CD4-positive, alpha-beta T cell treated with Interleukin-17A for 1 hour (primary cell): ENCODE measurements around the gene DGKI.

Experiments
- DNase-seq: peaks from one replicate; pipeline ENCODE4 v3.0.0-alpha.2; 2020

The DGKI gene

DNA sequence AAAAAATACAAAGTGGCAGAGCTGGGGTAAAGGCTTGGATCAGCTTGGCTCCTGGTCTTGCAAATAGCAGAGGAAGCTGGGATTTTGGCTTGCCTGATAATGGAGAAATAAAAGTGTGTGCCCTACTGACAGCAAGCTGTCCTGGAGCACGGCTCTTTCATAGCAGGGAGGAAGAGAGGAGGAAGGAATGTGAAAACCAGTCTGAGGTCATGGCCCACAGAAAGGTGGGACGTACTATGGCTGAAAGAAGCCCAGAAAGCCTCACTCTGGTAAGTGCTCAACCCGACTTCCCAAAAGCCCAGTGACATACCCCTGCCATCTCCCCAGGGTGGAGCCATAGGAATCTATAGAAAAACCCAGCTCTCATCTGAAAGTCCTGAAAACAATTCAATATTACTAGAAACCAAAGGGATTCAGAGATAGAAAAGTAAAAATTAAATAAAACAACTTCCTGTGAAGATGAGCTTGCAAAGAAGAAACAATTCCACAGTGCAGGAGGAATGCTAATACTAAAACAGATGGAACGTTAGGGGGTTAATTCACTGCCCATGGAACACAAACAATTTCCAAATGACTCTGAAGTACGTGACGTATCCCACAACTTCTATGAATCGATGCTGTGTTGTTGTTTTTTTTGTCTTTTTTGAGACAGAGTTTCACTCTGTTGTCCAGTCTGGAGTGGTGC, 256.6 kb downstream of the DGKI start:
- no peak for DNase-seq

DNA sequence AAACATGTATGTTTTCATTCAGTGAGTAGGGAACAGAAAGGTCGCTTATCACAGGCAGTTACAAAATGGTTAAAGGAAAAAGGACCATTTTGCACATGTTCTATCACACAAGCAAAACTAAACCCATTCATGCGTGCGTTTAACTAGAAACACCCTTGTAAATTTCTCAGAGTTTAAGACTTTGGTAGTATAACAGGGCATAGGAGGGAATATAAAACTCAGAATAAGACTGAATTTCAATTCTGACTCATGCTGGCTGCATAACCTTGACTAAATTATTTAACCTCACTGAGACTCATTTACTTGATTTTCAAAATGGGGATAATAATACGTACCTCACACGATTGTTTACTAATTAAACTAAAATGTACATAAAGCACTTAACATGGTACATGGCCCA, 259.4 kb downstream of the DGKI start:
- DNase-seq: no peak

DNA sequence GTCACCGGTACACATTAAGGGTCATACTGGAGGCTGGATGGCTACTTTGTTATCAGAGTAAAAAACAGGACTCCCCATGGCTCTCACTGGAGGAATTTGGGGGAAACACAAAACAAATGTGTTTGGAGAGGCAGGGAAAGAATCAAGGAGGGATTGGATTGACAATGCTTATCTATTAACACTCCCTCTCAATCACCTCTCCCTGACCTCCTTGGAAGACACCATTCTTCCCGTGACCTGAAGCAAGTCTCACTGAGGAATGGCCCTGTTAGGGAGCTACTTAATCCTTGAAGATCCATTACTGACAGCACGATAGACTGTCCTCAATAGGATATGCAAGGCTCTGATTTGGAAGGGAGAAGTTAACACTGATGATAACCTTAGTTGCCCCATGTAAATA, 261.2 kb downstream of the DGKI start:
- DNase-seq: no peak

DNA sequence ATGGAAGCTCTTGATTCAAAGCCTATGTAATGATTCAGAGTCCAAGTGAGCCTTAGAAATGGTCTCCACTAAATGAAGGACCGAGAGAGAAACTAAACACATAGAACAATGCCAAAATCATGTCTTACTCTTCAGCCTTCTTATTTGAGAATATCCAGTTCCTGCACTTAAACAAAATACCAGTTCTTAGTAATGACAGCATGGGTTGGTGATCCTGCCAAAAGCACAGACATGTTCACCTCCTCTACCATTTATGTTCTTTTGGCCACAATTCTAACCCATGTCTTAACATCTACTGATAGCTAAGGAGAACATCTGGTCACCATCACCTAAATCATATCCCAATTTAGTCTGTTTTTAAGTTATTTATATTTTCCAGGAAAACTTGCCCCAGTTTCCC, 263.6 kb downstream of the DGKI start:
- no peak for DNase-seq

DNA sequence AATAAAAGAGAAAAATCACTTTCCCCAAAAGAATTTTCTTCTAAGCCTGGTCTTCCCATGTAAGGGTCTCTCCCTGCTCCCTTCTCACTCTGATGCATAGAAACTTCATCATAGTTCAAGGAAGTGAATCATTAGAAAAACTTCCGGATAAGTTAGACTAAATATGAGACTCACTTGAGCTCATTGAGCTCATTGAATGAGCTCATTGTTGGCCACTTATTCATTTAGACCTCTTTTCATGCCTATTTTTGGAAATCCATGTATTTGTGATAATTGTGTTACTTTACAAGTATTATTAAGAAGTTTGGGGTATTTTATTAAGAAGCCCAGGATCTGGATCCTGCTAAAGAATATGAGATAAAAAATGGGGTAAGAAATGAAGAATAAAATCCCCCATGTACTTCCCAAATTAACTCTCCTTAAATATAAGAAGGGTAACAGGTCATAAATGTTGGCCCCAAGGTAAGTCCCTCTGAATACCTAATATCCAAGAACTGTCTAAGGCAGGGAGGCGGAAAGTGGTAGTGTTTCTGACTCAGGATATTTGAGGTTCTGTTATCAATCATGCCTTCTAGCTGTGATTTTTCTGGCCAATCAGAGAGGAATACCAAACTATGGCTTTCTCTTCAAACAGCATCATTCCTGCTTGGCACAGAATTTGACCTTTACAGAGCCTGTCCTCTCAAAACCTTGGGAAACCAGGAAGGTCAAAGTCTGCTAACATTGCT, 266.7 kb downstream of the DGKI start:
- DNase-seq: no peak

DNA sequence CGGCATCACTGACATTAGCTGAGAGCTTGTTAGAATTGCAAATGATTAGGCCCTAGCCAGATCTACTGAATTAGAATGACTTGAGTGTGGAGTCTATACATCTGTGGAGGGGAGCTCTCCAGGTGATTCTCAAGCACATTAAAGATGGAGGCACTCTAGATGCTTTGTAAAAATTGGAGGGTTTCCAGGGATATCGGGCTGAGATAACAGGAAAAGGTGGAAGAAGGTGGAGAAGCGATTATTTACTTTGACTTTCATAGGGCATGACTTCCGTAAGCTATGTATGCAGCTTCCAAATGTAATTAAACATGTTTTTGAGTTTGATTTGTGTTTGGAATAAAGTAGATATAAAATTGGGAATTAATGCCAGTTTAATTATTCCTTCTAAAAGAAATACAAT, 268.2 kb downstream of the DGKI start:
- DNase-seq: no peak

DNA sequence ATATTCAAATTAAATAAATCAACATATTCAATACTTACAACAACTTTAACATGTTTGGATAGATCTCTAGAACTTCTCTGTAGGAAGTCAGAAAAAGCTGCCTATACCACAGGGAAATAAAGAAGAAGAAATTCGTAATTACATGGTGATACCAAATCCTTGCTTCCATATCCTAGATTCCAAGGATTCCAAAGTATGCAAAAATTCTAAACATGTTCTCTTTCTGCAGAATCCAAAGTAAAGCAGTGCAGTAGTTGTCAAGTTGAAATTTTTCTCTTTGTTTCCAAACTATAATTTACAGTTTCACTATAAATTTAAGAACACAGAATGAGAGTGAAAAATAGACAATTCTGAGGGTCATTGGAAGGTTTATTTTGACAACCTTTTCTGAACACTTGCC, 269.6 kb downstream of the DGKI start:
- no peak for DNase-seq

DNA sequence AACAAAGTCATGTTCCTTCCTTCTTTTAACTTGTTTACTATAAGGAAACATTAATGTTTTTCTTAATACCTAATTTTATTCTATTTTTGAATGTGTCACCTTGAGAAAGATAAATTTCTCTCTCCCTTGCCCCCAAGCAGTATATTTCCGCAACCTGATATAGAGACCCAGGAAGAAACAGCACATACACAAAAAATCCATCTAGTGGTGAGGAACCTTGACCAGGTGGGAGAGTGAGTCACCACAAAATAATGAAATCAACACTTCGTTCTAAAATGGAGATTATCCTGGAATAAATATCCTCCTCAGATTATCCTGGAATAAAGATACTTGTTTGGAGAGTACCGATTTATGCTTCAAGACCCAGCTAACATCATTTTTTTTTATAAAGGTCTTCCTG, 270.3 kb downstream of the DGKI start:
- no peak for DNase-seq

DNA sequence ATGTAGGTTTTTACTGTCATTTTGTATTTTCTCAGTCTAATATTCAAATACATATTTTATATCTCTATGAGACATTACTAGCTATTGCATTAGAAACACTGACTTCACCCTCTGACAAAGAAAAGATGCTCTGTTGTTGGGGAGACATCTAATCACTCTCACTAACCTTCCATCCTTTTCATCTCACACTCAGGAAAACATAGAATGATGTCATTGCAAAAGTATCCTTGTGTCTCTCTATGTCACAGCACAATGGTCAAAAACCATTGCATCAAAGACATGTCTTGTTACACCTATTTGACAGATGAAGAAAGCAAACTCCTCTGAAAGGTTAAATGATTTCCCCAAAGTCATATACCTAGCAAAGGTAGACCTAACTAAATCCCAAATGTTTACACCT, 272.0 kb downstream of the DGKI start:
- no peak for DNase-seq

DNA sequence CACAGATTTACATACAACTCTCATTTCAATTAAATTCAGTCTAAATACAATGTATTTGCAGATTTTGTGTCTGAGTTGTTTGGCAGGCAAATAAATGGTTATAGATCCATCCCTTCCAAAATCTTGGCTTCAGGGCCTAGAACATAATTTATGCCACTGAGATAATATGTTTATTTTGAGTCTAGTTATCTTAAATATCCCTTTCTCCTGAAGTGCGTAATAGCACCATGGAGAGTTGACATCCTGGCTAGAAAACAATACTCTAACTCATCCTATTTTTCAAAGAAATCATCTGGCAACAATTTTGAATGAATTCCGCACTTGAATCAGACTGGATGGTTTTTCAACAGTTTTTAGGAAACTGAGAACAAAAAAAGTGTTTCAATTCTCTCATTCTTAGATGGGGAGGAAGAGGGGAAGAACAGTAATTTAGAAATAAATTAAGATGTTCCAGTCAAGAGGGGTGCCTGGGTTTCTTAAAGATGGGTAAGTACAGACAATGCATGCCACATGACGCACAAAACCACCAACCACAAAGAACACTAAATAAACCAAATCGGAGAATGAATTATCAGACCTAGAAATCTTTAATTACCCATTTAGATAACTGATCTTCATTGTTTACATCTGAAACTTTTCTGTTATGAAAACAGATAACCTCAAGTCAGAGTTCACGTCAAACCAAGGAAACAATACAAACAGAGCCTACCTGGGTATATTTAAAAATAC, 274.6 kb downstream of the DGKI start:
- DNase-seq: no peak

DNA sequence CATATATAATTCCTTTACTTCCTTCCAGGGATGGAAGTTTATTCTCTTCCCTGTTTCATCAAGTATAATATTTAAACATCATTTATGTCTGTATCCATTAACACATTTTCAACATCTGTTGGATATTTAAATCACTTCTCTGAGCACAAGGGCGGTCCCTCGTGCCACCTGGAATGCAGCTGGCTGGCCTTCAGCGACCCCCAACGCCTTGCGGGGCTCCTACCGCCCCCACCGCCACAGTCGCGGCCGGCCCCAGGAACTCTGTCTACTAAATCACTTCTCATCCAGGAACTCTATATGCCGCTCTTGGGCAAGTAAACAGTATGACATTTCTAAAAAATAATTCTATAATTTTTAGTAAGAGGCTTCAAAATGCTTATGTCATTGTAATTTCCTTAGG, 282.1 kb downstream of the DGKI start:
- DNase-seq: no peak

DNA sequence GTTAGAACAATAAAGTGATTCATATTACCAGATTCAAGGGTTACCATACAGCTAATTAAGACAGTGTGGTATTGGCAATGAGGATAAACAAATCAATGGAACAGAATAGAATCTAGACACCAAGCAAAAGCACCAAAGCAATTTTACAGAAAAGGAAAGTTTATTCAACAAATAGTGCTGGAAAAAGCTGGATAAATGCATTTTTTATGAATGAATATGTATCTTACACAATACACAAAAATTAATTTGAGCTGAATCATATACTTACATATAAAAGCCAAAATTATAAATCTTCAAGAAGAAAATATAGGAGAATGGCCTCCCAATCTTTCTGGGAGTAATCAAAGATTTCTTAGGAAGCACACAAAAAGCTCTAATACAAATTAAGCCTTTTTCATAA, 282.8 kb downstream of the DGKI start:
- DNase-seq: no peak

DNA sequence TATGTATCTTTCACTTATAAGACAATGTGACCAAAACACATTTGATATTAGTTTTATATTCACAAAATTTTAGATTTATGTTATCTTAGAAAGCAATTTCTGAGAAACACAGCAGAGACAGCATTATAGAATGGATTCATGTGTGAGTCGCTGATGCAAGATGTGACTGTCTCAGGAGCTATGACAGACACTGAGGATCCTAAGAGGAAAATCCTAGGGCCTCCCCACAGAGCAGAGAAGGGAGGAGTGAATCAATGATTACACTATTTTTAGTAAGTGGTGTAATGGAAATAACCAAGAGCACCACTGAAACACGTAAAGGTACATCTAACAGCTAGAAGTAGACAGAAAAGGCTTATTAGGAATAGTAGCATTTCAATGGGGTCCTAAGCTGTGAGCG, 299.3 kb downstream of the DGKI start:
- no peak for DNase-seq

DNA sequence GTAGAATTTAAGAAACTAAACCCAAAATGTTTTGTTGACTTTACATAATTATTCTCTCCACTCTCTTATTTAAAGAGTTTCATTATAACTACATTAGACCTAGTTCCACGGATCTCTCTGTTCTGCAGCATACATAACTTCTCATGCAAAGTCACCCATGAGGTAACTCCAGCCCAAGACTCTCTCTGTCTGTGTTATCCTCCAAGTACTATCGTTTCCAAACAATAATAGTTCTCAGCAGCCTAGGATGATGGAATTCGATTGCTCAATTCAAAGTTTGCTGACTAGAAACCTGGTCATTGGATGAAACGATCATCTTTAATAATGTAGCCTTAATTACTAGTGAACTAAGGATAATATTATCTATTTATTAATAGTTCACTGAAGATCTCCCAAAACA, 300.1 kb downstream of the DGKI start:
- no peak for DNase-seq

DNA sequence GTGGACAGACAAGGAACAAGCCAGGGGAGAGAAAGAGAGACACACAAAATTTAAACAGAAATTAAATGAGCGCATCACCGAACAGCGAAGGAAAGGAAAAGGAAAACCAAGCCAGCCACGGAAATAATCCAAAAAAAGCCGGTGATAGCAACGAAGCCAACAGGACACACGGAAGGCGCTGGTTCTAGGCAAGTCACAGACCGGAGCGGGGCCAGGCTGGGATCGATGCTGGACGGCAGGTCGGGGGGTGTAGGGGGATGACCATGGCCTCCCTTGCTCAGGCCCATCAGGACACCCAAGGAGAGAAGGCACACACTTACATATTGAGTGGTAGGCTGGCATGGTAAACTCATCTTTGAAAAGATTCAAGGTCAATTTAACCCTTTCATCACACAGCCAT, 300.8 kb downstream of the DGKI start:
- no peak for DNase-seq

DNA sequence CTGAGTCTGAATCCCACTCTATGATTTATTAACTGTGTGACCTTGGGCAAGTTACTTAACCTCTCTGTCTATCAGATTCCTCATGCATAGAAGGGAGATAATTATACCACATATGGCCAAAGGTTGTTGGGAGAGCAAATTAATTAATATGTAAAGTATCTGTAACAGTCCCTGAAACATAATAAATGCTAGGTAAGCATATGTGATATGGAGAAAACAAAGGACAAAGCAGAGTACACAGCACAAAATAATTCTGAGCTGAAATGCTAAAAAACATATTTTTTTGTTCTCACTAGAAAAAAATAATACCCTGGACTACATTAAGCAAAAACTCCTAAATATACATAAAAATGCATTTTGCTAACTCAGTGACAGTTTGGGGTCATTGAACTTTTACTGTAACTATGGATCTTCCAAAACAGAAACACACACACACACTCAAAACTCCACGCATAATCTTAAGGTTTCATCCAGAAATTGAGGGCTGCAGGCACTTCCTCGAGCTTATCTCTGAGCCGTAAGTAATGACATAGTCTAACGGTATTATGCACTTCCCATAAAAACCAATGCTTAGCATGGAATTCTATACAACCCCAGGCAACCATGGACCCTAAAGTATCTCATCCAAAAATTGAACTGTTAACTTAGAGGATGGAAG, 301.6 kb downstream of the DGKI start:
- no peak for DNase-seq

DNA sequence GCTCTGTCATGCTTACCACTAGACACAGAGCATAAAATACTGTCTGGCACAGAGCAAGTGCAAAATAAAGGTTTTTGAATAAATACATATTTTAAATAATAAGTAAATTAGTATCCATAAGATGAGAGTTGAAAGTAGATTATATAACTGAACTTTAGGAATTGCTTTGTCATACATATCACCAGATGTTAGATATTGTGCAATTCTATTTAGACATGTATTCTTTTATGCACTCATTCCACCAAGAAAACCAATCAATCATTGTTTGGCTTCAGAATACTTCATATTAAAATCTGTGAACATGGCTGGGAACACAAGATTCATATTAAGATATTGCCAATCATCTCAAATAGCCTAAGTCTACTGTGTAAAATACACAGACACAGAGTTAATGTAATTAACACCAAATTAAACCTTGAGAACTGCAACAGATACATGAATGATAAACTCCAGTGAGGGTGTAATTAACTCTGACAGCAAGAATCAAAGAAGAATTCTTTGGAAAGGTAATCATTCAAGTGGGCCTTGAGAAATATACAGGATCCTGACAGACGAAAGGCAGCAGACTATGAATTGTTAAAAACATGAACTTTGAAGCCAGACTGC, 302.2 kb downstream of the DGKI start:
- DNase-seq: no peak

DNA sequence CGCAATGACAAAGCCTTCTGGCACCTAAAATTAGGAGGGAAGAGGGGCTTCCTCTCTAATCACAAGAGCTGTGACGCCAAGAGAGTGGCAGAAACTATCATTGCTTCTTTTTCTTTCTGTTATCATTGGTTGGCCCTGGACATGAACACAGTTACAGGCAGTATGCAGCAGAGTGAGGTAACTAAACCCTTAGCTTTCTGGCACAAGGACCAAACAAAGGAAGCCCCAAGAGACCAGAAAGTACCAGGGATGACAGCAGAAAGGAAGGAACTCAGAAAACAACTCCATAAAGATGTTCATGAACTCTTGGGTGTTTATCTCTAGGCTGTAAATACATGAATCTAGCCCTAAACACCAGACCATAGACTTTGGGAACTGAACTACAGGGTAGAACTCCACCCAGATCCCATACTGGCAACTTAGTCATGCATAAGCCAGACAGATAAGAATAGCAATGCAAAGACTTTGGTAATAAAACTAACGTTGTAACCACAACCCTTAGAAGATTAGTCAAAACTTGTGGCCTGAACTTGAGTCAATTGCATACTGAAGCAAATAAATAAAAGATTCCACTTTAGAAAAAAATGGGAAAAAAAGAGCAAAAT, 307.6 kb downstream of the DGKI start:
- no peak for DNase-seq

DNA sequence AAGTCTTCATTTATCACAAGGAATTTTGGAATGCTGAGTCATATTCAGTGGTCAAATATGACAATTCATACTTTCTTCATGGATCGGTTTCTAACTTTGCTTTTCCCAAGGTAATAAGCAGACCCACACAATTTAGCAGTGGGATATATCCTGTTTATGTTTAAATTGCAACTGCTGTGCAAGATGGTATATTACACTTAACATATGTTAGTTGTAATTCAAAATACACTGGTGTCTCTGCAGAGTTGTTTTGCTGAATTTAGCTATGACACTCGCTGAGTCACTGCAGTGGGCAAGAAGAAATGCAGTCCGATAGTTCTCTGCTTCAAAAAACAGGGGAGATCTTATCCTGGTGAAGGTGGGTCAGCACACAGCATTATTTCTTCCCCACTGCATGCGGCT, 308.4 kb downstream of the DGKI start:
- no peak for DNase-seq

DNA sequence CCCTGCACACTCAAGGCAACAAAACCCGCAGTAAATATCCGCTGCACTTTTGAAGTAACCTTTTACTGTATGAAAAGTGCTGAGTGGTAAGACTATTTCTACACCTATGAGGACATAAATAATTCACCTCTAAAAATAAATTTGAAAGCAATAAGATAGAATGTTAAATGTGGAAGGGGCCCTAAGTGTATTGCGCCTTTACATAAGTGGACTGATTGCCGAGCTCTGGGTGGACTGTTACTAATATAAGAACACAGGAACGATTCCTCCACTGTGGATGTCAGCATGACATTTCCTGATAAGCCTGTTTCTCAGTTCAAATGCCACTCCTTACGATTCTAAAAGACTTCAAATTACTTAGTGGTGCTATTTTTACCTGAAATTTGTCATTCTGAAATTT, 311.2 kb downstream of the DGKI start:
- DNase-seq: no peak

DNA sequence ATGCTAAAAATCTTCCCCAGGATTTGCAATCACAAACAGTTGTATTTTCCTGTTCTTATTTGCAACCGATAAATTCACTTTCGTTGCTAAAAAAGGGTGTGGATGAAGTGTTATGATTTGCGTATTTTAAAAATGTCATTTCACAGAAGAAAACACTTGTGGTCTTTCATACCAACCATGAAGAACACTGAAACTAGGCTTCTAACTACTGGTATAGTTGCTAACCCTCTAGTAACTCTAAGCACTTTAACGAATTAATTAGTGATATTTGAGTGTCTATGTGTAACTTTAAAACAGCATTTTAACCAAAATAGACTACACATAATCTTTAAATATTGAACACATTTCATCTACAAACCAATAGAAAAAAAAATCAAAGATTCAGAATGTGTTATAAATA, 315.1 kb downstream of the DGKI start:
- DNase-seq: no peak

DNA sequence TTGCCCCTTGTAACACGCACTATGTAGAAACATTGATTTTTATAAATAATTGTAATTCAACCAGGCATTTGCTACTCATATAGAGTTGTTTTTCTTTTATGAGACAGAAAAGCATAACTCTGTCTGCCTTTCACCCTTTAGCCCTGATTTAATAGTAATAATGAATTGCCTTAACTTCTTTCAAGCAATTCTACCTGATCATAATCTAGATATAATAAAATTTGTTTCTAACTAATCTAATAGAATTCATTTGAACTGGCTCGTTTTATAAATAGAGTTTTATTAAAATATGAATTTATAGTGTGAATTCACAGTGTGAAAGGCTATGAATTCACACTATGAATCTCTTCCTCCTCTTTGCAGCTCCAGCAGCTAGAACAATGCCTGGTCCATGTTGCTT, 319.1 kb downstream of the DGKI start:
- no peak for DNase-seq

DNA sequence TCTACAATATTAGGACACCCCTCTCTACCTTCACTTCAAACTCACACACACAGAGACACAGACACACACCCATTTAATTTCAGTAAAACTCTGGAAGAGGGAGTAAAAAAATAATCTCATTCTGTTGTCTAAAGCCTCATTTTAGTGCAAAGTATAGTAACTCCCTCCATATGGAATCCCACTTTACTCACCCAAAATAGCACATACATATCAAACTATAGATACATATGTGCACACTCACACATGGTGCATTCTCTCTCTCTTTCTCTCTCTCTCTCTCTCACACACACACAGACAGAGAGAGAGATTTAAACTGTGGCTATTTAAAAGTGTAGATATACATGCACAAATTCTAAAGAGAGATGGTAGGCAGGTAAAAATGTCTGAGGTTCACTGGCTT, 323.6 kb downstream of the DGKI start:
- DNase-seq: no peak
